HG03039 (cell line): ENCODE results near the gene TOPORS.
"Not testable (repeated sequence)": the region's sequence is repeated elsewhere in the genome, so short reads cannot be mapped to it uniquely, and the experiment has no call there.

Experiments
- ATAC-seq: cut with Tn5 transposase; IDR thresholded peaks from one replicate; pipeline ENCODE4 v1.9.1; 2021; ENCODE audit warnings: mild to moderate bottlenecking, moderate library complexity; ENCODE audit not compliant: unreplicated experiment

The TOPORS gene

DNA sequence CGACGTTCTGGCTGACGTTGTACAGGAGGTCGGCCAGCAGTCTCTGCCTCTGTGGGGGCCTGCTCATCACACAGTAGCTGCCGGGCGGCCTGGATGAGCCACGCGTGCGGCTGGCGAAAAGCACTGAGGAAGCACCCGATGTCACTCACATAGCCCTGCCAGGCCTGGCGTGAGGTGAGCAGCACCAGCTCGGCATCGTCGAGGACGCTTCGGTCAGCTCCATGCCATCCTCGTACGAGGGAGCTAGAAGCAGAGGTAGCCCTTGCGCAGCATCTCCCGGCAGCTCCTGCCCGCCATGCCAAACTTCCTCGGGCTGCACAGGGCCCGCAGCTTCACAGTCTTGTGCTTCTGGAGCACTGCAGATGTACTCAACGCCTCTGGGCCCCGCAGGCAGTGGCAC is 14.4 kb upstream of the TOPORS start:
- ATAC-seq = no peak

DNA sequence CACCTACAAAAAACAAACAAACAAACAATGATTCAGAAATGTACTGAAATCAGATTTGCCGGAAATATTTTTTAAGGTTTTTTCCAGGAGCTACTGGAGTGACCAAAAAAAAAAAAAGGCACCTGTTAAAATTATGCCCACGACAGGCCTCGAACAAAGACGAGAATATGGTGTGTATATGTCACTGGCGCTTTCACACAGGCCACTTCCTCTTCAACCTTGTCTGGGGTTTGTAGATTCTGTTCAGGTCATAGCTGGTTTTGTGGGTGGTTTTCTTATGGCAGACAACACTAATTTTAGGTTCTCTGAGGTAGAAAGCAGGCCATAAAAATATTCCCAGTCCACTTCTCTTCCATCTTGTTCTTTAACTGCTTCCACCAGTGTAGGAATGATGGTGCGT is 13.6 kb upstream of the TOPORS start:
- no peak for ATAC-seq

DNA sequence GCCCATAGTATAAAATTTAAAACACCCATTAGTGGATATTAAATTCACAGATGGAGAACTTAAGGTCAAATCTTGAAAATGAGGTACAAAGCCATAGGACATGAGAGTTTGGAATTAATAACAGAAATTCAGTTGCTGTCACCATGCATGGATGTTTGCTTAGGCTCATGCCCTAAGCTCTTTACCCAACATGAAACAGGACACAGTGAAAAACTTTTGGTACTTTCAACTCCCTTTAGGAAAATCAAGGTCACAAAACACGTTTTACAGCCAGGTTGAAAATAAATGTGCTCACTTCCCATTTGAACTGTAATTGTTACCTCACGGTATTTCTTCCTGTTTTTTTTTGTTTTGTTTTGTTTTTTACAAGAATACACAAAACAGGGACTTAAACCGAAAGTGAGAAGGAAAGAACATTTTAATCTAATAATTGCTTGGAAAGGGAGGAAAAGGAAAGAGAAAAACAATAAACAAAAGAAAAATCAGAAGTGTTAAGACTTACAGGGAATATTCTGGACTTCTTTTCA is 6.1 kb upstream of the TOPORS start:
- ATAC-seq = no peak

DNA sequence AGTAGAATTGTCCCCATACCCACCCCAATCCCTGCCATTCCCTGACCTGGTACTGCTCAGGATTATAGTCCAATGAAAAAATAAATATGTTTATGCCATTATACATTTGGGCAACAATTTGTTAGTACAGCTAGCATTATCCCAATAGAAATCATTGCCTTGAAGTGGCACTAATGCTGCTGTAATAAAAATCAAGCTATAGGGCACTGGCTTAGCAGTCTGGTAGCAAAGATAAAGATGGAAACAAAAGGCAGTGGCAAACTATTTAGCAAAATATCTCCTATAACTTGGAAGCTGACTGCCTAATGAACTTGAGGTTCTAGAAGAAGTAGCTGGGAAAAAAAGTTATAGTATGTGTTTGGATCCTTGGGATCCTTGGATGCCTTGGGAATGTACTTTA is 2.2 kb upstream of the TOPORS start:
- no peak for ATAC-seq

DNA sequence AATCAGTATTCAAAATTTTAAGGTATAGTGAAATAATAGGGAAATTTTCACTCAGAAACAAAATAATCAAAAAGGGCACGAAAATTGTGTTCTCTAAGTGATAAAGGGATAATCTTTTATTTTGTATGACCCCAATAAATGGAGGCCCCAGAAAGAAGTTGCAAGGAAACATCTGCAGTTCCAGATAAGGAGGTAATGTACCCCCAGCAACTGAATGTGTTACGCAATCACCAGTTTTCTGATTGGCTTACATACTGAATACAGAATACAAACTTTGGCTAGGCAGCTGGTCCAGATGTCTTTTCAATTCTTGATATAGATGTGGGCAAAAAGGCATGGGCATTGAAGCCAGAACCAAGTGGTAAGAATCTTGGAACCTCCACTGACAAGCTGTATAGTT is 1.7 kb upstream of the TOPORS start:
- ATAC-seq = no peak

DNA sequence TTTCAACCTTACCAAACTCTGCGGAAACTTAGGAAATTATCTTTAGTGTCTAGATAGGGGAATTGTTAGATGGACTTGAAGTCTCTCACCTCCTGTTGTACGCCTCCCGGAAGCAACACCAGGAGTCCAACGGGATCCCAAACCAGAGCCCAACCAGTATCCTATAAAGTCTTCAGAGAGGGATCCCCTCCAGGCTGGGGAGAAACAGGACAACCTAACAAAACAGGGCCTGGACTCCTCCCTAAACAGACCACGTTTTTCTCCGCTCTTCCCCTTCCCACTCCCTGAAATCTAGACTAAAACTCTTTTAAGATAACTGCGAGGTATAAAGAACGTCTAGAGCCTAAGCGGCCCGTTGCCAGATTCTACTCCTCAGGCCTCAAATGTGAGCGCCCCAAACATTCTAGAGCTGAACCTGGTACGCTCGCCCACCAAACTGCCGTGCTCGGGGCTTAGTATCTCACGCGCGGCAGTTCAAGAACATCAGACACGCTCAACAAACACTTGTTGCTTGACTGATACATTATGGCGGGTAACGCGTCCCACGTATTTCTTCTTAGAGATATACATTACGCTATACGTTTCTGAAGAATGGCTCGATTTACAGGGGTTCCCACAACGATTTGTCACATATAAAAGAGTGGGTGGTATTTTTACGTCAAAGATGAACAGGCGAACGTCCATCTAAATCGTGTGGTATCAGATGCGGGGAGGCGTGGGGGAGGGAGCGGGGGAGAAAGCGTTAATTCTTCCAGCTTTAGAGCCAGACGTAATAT is 922 bp downstream of the TOPORS start:
- ATAC-seq = peak; percentile 3

DNA sequence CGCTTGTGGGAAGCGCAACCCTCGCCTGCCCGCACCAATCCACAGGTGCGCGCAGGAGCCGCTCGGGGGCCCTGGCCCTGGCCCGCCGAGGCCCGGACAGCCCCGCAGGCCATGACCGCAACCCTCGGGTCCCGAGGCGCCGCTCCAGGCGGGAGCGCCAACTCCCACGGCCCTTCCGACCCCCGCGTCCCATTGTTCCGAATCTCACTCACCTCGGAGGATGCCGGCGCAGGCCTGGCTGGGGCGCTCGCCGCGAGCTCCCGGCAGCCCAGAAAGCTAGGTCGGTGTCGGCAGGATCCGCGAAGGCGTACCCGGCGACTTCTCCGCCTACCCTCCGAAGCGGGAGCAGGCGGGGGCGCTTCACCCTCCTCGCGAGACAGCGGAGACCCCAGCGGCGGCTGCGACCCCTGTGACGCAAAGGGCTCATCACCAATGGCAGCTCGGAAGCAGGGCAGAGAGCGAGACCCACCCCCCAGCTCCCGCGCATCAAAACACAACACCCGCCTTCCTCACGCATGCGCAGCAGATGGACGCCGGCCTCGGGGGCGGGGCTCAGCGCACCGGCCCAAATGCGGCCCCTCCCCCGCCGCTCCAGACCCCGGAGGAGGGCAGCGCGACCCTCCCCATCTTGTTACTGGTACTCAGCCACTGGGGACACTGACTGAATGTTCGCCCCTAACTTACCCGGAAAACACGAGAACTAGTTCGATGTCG is 1.7 kb downstream of the TOPORS start:
- peak; percentile 58 for ATAC-seq

DNA sequence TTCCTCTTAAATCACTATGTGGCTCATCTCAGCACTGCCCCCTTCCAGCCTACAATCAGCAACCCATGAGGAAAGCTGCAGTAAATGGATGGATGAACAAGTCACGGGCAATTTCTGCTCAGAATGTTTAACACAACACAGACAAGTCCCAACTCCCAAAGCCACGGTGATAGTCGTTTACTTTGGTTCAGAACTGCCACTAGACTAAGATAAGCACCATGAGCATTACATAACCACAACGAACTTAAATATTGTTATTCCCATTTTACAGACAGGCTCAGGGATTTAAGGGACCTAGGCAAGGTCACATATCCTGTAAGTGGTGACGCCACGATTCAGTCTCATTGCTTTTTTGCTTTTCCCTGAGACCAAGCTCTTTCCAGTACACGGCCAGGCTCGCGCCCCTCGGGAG is 2.2 kb downstream of the TOPORS start:
- ATAC-seq = no peak

DNA sequence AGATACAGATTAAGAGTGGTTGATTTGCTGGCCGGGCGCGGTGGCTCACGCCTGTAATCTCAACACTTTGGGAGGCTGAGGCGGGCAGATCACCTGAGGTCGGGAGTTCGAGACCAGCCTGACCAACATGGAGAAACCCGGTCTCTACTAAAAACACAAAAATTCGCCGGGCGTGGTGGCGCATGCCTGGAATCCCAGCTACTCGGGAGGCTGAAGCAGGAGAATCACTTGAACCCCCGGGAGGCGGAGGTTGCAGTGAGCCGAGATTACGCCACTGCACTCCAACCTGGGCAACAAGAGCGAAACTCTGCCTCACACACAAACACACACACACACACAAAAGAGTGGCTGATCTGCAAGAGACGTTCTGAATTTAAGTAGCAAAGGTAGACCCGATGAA is 4.2 kb downstream of the TOPORS start:
- not testable (repeated sequence) for ATAC-seq

DNA sequence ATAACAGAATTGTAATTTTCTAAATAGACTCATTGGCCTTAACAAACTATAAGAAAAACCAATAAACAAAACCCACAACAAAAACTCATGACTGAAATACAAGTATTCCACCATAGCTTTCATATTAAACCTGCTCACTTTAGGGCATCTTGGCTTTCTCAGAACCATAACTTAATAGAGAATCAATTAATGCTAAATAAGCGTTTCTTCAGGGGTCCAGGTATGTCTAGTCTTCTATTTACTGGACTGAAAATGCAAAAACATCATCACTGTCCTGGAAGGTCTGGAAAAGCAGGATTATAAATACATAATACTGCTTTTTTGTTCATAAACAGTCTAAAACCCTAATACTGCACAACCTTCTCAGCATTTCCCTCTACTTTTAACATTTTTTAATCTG is 6.5 kb downstream of the TOPORS start:
- no peak for ATAC-seq

DNA sequence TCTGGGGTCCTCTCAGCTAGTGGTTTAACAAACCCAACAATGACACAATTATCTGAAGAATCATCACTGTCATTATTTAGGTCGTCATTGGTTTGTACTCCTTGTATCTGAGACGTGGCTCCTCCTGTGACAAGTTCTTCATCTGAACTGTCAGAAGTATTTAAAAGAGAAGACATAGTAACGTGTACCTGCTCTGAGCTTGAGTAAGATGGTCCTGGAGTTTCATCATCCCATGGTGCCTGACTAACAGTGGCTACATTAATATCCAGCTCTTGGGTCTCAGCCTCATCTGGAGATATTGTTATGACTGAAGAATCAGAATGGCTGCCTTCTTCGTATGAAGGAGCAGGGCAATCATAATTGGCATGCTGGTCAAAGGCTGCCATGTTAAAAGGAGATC is 9.3 kb downstream of the TOPORS start:
- no peak for ATAC-seq

DNA sequence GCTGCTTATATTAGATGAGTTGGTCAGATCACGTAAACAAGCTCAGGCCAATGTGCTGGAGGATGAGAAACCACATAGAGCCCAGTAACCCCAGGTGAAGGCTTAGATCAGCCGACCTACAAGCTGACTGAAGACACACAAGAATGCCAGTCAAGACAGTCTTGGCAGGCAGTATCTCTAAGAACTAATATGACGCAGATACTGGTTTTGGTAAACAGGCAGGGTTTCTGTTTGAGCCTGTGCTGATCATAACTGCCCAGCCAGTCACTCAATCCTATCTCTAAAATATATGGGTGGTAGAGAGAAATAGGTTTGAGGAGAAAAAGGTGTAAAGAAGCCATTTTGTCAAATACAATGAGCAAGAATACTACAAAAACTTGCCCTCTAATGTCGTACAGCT is 18.6 kb downstream of the TOPORS start:
- no peak for ATAC-seq

DNA sequence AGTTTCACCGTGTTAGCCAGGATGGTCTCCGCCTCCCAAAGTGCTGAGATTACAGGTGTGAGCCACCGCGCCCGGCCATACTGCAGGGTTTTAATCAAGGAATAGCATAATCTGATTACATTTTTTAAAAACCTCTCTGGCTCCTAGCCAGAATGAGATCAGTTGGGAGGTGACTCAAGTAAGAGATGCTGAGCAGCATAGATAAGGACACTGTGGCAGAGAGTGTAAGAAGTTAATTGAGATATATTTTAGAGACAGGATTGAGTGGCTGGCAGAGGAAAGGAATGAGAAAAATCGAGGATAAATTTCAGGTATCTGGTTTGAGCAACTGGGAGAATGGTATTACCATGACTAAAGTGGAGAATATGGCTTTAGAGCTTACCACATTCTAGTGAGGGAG is 19.1 kb downstream of the TOPORS start:
- no peak for ATAC-seq

DNA sequence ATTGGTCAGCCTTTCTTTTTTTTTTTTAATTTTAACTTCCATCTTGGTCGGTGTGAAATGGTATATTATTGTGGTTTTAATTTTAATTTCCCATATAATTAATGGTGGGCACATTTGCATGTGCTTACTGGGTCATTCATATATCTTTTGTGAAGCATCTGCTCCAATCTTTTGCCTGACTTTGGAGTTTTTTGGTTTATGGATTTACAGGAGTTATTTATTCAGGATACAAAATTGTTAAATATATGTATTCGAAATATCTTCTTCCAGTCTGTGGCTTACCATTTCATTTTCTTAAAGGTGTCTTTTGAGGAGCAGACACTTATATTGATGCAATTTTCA is 25.7 kb downstream of the TOPORS start:
- ATAC-seq = no peak

DNA sequence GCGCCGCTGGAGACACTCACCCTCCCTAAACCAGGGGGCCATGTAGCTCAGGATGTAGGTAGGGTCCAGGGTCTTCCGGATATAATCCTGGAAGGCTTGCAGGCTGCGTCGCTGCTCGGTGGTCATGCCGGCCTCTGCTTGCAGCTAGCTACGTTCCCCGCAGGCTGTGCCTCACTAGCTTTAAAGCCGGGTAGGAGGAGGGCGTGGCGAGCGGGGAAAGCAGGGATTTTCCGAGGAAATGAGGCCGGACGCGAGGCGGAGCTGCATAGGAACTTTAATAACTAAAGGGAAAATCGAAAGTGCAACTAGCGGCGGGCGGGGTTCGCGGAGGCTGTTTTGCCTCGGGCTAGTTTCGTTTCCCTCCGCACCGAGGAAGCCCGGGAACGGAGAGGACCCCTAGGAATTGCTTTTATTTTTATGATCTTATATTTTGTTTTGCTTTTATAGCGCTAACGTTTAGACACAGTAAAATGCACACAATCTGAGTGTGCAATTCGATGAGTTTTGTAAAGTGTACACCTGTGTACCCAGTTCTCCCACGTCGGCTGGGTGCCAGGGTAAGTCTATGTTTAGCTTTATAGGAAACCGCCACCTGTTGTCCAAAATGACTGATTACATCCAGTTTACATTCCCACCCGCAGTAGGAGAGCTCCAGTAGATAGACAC is 26.2 kb downstream of the TOPORS start, which contains the start of gene RIGI:
RIGI (minus strand) TSS at position 156 of the 666 bp plus-strand sequence; CDS start at position 126, 30 bp downstream.
- ATAC-seq = peak; percentile 63

DNA sequence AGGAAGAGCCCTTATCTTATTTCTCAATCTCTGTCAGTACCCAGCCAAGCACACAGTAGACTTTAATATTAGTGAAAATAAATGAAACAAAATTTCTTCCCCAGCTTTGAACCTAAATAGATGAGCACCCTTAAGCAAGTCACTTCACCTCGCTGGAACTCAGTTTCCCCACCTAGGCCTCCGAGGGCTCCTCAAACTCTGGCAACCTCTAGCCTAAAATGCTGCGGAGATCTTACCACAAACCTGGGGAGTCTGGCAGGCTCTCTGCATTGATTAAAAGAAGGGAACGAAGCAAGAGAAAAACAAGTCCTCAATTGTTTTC is 26.7 kb downstream of the TOPORS start:
- ATAC-seq = peak; percentile 3

DNA sequence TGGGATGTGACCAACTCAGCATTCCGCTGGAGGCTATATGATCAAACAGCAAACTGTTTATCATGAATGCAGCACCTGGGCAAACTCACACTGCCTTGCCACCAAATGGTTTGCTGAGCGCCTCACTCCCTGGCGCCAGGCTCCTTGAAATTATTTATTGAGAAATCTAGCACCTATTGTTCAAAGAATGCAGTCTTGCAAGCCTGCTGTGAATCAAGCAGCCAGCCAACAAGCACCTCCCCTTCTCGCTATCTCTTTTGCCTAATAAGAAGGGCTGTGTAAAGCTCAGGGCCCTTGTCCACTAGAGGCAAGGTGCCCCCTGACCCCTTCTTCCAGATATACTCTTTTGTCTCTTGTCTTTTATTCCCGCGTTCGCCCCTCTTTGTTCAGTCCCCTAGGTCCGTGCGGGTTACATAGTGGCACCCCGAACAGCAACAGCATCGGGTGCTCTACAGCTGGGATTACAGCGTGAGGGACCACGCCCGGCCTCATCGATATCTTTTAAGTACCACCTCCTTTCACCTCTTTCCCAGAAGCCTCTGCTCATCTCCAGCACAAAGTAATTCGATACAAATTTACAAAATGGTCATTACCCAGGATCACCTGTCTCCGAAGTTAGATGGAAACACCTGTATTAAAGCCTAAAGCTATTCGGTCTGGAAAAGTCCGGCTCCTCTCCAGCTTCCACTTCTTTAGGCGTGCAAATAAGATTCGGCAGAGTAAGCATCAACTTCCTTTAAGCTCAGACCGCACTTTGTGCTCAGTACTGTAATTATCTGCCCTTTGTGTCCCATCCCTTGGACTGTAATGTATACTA is 27.3 kb downstream of the TOPORS start:
- ATAC-seq = peak; percentile 26

DNA sequence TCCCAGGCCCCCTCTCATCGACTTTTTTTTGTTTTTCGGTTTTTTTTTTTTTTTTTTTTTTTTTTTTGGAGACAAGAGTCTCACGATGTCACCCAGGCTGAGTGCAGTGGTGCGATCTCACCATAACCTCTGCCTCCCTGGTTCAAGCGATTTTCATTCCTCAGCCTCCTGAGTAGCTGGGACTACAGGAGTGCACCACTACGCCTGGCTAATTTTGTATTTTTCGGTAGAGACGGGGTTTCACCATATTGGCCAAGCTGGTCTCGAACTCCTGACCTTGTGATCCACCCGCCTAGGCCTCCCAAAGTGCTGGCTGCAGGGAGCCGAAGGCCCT is 27.9 kb downstream of the TOPORS start:
- not testable (repeated sequence) for ATAC-seq

DNA sequence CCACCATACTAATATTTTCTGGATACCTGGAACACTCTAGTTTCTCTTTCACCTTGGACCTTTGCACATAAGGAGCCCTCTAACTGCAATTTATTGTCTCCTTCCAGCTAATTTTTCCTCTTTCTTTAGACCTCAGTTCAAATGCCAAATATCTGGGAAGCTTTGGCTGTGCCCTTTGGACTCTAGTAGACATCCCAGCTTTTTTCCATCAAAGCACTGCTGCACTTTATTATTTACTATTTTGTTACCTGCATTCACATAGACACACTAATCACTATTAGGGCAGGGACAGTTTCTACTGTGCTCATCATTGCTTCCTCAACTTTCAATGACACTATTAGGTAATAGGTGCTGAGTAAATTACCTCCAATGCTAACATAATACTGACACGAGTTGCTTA is 28.5 kb downstream of the TOPORS start:
- ATAC-seq = no peak

DNA sequence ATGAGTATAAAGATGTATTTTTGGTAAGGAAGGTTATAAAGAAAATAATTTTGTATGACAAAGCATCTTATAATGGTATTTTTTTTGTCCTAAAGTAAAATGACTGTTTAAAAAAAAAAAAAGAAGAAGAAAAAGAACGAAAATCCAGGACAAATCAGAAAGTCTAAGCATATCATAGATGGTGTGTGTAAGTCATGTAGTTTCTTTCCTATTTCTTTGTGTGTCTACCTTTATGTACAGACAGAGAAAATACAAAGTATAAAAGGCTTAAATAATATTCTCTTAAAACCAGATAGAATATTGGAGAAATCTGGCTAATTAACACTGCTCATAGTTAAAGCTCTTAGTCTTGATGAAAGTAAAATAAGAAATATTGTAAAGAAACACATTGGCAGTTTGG is 34.1 kb downstream of the TOPORS start:
- ATAC-seq = no peak

DNA sequence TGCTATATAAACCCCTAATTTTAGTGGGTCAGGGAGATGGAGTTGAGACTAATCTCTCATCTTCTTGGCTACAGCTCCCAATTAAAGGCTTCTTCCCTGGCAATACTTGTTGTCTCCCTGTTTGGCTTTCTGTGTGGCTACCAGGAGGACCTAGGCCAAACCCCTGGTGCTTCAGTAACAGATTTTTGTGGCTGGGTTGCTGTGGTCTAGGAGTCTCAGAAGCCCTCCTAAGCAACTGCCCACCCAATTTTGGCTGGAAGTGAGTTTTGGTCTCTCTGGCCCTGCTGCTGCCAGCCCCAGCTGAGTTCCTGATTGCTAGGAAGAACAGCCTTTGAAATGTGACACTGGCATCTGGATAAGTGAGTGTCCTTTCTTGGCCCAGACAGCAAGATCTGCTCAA is 36.1 kb downstream of the TOPORS start:
- no peak for ATAC-seq
